A673 (cell line): ENCODE results near the gene MEF2B.

Experiments used
- EZH2 ChIP-seq: fragments of 200-600 bp; sonication (generic); IDR thresholded peaks from 2 replicates; pipeline ENCODE4 v1.6.1; 2017; ENCODE audit warnings: borderline replicate concordance, low read depth, mild to moderate bottlenecking, mixed read lengths, antibody characterized with exemption, low read length; ENCODE audit not compliant: poor library complexity, severe bottlenecking
- TF ChIP-seq, protein P1 (sequence below): fragments of 300-800, 200-600 bp; sonication (generic); conservative IDR thresholded peaks from 2 replicates; pipeline ENCODE4 v1.5.1; 2017; ENCODE audit warnings: low read depth, mild to moderate bottlenecking, antibody characterized with exemption, low read length, moderate library complexity, mixed read lengths

GRCh38 chr19:19212916-19213315, 42.9 kb upstream of the MEF2B start:
- TF ChIP-seq, protein P1, sequence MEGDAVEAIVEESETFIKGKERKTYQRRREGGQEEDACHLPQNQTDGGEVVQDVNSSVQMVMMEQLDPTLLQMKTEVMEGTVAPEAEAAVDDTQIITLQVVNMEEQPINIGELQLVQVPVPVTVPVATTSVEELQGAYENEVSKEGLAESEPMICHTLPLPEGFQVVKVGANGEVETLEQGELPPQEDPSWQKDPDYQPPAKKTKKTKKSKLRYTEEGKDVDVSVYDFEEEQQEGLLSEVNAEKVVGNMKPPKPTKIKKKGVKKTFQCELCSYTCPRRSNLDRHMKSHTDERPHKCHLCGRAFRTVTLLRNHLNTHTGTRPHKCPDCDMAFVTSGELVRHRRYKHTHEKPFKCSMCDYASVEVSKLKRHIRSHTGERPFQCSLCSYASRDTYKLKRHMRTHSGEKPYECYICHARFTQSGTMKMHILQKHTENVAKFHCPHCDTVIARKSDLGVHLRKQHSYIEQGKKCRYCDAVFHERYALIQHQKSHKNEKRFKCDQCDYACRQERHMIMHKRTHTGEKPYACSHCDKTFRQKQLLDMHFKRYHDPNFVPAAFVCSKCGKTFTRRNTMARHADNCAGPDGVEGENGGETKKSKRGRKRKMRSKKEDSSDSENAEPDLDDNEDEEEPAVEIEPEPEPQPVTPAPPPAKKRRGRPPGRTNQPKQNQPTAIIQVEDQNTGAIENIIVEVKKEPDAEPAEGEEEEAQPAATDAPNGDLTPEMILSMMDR: no peak
- no peak for TF ChIP-seq EZH2
